Left lung (tissue), 10 donors: ENCODE measurements around the gene TTC23L. TPM values are rescaled to one million over a fixed set of nuclear protein-coding genes. Genes with fewer than 3 reads are reported as not detected.

Source experiments
- ATAC-seq: fragments of 200-7000 bp; cut with Tn5 transposase; one replicate; pipeline ENCODE4 v1.9.1; 2020; ENCODE audit warnings: moderate library complexity
- DNase-seq, 4 donors: peaks; one replicate each; pipeline ENCODE4 v3.0.0-alpha.2; 2013 to 2020
- H3K27ac ChIP-seq, 2 donors: fragments of 200-600 bp; sonication (generic) in 1 of 2; one replicate each; pipeline versions ENCODE4 v1.5.0 to v1.8.0; 2020 to 2021
- H3K27me3 ChIP-seq, 2 donors: fragments of 200-600 bp; sonication (generic) in 1 of 2; one replicate each; pipeline versions ENCODE4 v1.5.0 to v1.8.0; 2020 to 2021
- H3K36me3 ChIP-seq, 2 donors: fragments of 200-600 bp; sonication (generic) in 1 of 2; one replicate each; pipeline versions ENCODE4 v1.5.0 to v1.8.0; 2020 to 2021
- H3K4me1 ChIP-seq, 2 donors: fragments of 200-600 bp; one replicate each; pipeline ENCODE4 v1.8.0; 2021
- H3K4me3 ChIP-seq, 2 donors: fragments of 200-600 bp; sonication (generic) in 1 of 2; one replicate each; pipeline versions ENCODE4 v1.5.0 to v1.8.0; 2020 to 2021; ENCODE audit warnings: mild to moderate bottlenecking in 1 of 2
- H3K9me3 ChIP-seq, 2 donors: fragments of 200-600 bp; sonication (generic) in 1 of 2; one replicate each; pipeline versions ENCODE4 v1.5.0 to v1.8.0; 2020 to 2021
- CTCF ChIP-seq, 2 donors: fragments of 200-600 bp; sonication (generic) in 1 of 2; IDR thresholded peaks; one replicate each; pipeline versions ENCODE4 v1.5.0 to v1.8.0; 2021; ENCODE audit warnings: antibody characterized with exemption in 2 of 2
- intact Hi-C, 2 donors: fragments of 100-400 bp; cut with DNase I; formaldehyde crosslinking; loops; one replicate each; pipeline versions ENCODE4 v1.11.2 to v1.14.2; 2022
- polyA plus RNA-seq, 6 donors: library from polyadenylated mRNA; unstranded; fragments of 120-200 nt; gene quantifications; one replicate each; pipeline ENCODE4 v1.2.1, GENCODE V29; 2013; ENCODE audit not compliant: insufficient read length in 6 of 6
- total RNA-seq, 2 donors: library from RNA; stranded (reverse); fragmentation: NEBNext Ultra II Directional; extraction: Animal tissue kit (Norgen Biotek cat#: 25700); gene quantifications; one replicate each; pipeline ENCODE4 v1.2.1, GENCODE V29; 2021
- donor health status: DM: no; HTN: yes; CAD: no.
- donor health status: DM: no; HTN: no; CAD: no.

The TTC23L gene
- total and polyA plus RNA-seq, 8 donors: 0.20 to 4.5 (median 2.8) TPM

- H3K4me1 ChIP-seq: peaks cover 14 to 39% of the 10 kb centered on the region in 2 donors
- H3K4me3 ChIP-seq: no peak overlapping the region
- peak overlapping the region in 1 of 2 donors; percentile 15 for H3K27ac ChIP-seq
- ATAC-seq (no peak), DNase-seq (no peak)
- no peaks in the 10 kb centered on the region for H3K9me3 ChIP-seq
- H3K36me3 ChIP-seq: peaks cover 0 to 57% of the 10 kb centered on the region in 2 donors
- intact Hi-C loops: no loop called here
- no peaks in the 10 kb centered on the region for H3K27me3 ChIP-seq
- no peak for TF ChIP-seq CTCF (IDR thresholded peaks at IDR 0.05)
These were observed 87.4 kb downstream of the TTC23L start for GRCh38 chr5:34926318-34926888.

- ATAC-seq: no peak
- Histone ChIP-seq H3K27me3 (no peaks in the 10 kb centered on the region), H3K4me3 (no peak overlapping the region), H3K4me1 (peaks cover 17 to 52% of the 10 kb centered on the region in 2 donors), H3K27ac (peak overlapping the region in 1 of 2 donors; percentile 37), H3K36me3 (peaks cover 0 to 44% of the 10 kb centered on the region in 2 donors), H3K9me3 (no peaks in the 10 kb centered on the region)
- TF ChIP-seq CTCF (IDR thresholded peaks at IDR 0.05): no peak
- no peak for DNase-seq
- intact Hi-C loops: no loop called here
These were observed 88.8 kb downstream of the TTC23L start for GRCh38 chr5:34927785-34928184.

DNA sequence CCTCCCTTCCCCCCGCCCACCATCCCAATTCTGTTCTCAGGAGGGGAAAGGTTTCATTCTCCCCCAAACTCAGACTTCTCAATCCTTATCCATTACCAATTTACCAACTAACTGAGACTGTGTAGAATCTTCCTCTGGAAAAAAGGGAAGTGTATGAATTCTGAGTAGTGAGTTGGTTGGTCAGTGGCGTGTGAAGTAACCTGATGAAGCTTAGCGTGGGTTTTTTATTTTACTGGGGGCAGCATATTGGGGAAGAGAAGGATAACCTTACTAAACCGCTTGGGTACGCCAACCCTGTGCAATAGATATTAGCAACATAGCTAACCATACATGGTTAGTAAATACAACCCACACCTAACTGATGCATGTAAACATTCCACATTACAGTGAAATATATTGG, 89.3 kb downstream of the TTC23L start:
- ATAC-seq (no peak), DNase-seq (no peak)
- Histone ChIP-seq H3K4me3 (peak overlapping the region in 1 of 2 donors; percentile 89), H3K4me1 (peaks cover 17 to 49% of the 10 kb centered on the region in 2 donors), H3K9me3 (no peaks in the 10 kb centered on the region), H3K36me3 (peaks cover 0 to 42% of the 10 kb centered on the region in 2 donors), H3K27ac (peak overlapping the region in 1 of 2 donors; percentile 49), H3K27me3 (no peaks in the 10 kb centered on the region)
- intact Hi-C loops: no loop called here
- TF ChIP-seq CTCF (IDR thresholded peaks at IDR 0.05): no peak

DNA sequence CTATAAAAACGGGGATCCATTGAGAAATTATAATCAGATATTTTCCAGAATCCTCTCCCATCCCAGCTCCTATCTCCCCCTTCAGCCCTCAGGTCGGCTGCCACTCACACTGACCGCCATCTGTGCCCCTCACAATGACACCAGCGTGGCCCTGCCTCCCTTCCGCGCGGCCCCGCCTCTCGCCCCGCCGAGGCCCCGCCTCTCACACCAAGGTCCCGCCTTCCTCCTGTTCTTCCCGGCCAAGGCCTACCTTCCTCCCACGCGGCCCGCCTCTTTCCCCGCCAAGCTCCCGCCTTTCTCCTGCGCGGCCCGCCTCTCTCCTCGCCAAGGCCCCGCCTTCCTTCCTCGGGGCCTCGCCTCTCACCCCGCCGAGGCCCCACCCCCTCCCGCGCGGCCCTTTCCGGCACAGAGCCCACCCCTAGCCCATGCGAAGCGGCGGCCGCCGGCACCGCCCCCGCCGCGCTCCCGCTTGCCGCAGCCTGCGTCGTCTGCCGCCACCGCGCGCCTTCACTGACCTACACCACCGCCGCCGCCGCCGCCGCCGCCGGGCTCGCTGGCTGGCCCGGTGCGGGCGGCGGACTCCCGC, 90.3 kb downstream of the TTC23L start, which contains the start of gene DNAJC21:
DNAJC21 (plus strand) TSS at position 426 of the 586 bp plus-strand sequence. CDS start 261 bp downstream, outside the sequence.
- Histone ChIP-seq H3K27me3 (no peaks in the 10 kb centered on the region), H3K9me3 (no peaks in the 10 kb centered on the region), H3K36me3 (peaks cover 0 to 35% of the 10 kb centered on the region in 2 donors), H3K27ac (peak within 1 kb of the TSS; percentile 93 to 94), H3K4me3 (peak within 1 kb of the TSS; percentile 87 to 89), H3K4me1 (peaks cover 17 to 42% of the 10 kb centered on the region in 2 donors)
- ATAC-seq (peak; percentile 95), DNase-seq (peak; percentile 97 to 100 (median 98))
- intact Hi-C loops: no loop called here
- no peak for TF ChIP-seq CTCF (IDR thresholded peaks at IDR 0.05)

DNA sequence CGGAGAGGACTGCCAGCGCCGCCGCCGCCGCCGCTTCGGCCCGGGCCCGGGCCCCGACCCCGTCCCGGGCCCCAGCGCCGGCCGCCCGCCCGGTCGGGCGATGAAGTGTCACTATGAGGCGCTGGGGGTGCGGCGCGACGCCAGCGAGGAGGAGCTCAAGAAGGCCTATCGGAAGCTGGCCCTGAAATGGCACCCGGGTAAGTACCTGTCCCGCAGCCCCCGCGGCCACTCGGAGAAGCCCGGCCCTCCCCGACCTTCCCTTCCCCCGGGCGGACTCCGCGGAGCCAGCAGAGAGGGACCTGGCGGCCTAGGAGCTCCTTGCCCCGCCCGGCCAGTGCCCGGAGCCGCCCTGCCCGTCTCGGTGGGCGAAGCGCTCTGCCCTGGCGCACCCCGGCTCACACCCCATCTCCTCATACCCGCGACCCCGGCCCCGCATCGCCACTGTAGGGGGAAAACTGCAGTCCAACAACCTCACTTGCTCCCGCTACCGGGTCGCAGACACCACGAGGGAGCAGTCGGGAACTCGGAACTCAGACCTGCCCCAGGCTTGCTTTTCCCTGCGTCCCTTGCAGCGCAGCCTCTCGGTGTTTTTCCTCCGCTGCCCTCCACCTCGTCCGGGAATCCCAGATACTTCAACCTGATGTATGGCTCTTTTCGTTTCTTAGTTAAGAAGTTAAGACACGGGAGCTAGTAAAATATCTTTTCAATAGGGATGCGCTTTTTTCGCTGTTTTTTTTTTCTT, 90.9 kb downstream of the TTC23L start:
- intact Hi-C loops: no loop called here
- Histone ChIP-seq H3K9me3 (no peaks in the 10 kb centered on the region), H3K27ac (peak overlapping the region; percentile 93 to 94), H3K27me3 (no peaks in the 10 kb centered on the region), H3K36me3 (peaks cover 0 to 28% of the 10 kb centered on the region in 2 donors), H3K4me3 (peak overlapping the region; percentile 87 to 89), H3K4me1 (peaks cover 17 to 36% of the 10 kb centered on the region in 2 donors)
- TF ChIP-seq CTCF (IDR thresholded peaks at IDR 0.05): no peak
- ATAC-seq (peak; percentile 80), DNase-seq (peak; percentile 76 to 96 (median 92))
